Activated naive CD8-positive, alpha-beta T cell treated with anti-CD3 and anti-CD28 coated beads, Interleukin-2, amount 10 ng/mL, durations not matched to agents 7 days and 5 days (primary cell): ENCODE results near the gene SHLD3. TPM values are rescaled to one million over a fixed set of nuclear protein-coding genes. Genes with fewer than 3 reads are reported as not detected.
"Not testable (repeated sequence)": the region's sequence is repeated elsewhere in the genome, so short reads cannot be mapped to it uniquely, and the experiment has no call there.

Experiments
- ATAC-seq: fragments of 150-1000 bp; cut with Tn5 transposase; one replicate; pipeline ENCODE4 v1.10.0; 2021; ENCODE audit warnings: low read depth, moderate library complexity
- POLR2A ChIA-PET: fragments of 350-600 bp; sonication (Branson Sonifier 250); formaldehyde crosslinking; loops from one replicate; lab custom pipeline; 2021; ENCODE audit warnings: antibody characterized with exemption; lab: Charles Lee
- DNase-seq: peaks from one replicate; pipeline ENCODE4 v3.0.0; 2021
- H3K27ac Mint-ChIP-seq: one replicate; pipeline ENCODE4 v1.8.0; 2022; ENCODE audit warnings: mild to moderate bottlenecking, mixed read lengths
- H3K27me3 Mint-ChIP-seq: one replicate; pipeline ENCODE4 v1.8.0; 2022; ENCODE audit warnings: mild to moderate bottlenecking, moderate library complexity, mixed read lengths
- H3K36me3 Mint-ChIP-seq: one replicate; pipeline ENCODE4 v1.8.0; 2021; ENCODE audit warnings: mild to moderate bottlenecking, mixed read lengths
- H3K4me1 Mint-ChIP-seq: one replicate; pipeline ENCODE4 v1.8.0; 2021; ENCODE audit warnings: mixed read lengths
- H3K4me3 Mint-ChIP-seq: one replicate; pipeline ENCODE4 v1.8.0; 2022; ENCODE audit warnings: mild to moderate bottlenecking, moderate library complexity, mixed read lengths
- H3K9me3 Mint-ChIP-seq: one replicate; pipeline ENCODE4 v1.8.0; 2021; ENCODE audit warnings: mixed read lengths
- total RNA-seq, 2 experiments: library from RNA; stranded (reverse); gene quantifications; one replicate each; pipeline ENCODE4 v1.2.3, GENCODE V29; 2021

The SHLD3 gene
- 1 to 10 TPM; 4.3 to 4.4 TPM for total RNA-seq

GRCh38 chr5:65624571-65625555, at the start of gene SHLD3, which contains the start of gene TRAPPC13:
Gene SHLD3, plus strand, starts transcription at chr5:65625027. Its CDS starts 4,561 bp downstream, at chr5:65629588.
Gene TRAPPC13, plus strand, starts transcription at chr5:65625027. Its CDS starts 34 bp downstream, at chr5:65625061.
- POLR2A ChIA-PET, result interaction anchor here (0.6 to 3.0 kb wide), 5 partner anchors 17 to 1546 kb away, joined by 4 to 36 read pairs (median 5); partner anchors contain the start of genes CENPK, NLN, PPWD1 and SGTB
- H3K27ac Mint-ChIP-seq, result peak within 1 kb of the TSS; percentile 98
- H3K9me3 Mint-ChIP-seq, result no peaks in the 10 kb centered on the region
- peak; percentile 74 for DNase-seq
- H3K4me3 Mint-ChIP-seq, result peak within 1 kb of the TSS; percentile 97
- H3K27me3 Mint-ChIP-seq, result no peaks in the 10 kb centered on the region
- H3K4me1 Mint-ChIP-seq, result peaks cover 26% of the 10 kb centered on the region
- ATAC-seq, result peak; percentile 72
- H3K36me3 Mint-ChIP-seq, result peaks cover 9% of the 10 kb centered on the region

GRCh38 chr5:65577141-65577540, 47.7 kb upstream of the SHLD3 start:
- Mint-ChIP-seq H3K9me3 (no peaks in the 10 kb centered on the region), H3K36me3 (peaks cover 30% of the 10 kb centered on the region), H3K4me1 (peaks cover 10% of the 10 kb centered on the region), H3K4me3 (no peak overlapping the region), H3K27ac (no peak overlapping the region), H3K27me3 (no peaks in the 10 kb centered on the region)
- no peak for ATAC-seq
- POLR2A ChIA-PET, result no interaction called here
- no peak for DNase-seq

GRCh38 chr5:65588694-65589093, 36.1 kb upstream of the SHLD3 start:
- ATAC-seq (no peak), DNase-seq (no peak)
- peaks cover 2% of the 10 kb centered on the region for H3K4me1 Mint-ChIP-seq

GRCh38 chr5:65601761-65602160, 23.1 kb upstream of the SHLD3 start:
- peaks cover 69% of the 10 kb centered on the region for H3K36me3 Mint-ChIP-seq
- ATAC-seq, H3K27me3 Mint-ChIP-seq, POLR2A ChIA-PET, H3K4me3 Mint-ChIP-seq, H3K27ac Mint-ChIP-seq, DNase-seq, H3K4me1 Mint-ChIP-seq: not testable (repeated sequence)
- peaks cover 11% of the 10 kb centered on the region for H3K9me3 Mint-ChIP-seq

More at GRCh38 chr5:65588694-65589093, 36.1 kb upstream of the SHLD3 start:
- Mint-ChIP-seq H3K36me3 (peaks cover 20% of the 10 kb centered on the region), H3K27me3 (no peaks in the 10 kb centered on the region), H3K9me3 (no peaks in the 10 kb centered on the region), H3K4me3 (no peak overlapping the region), H3K27ac (no peak overlapping the region)
- POLR2A ChIA-PET, result interaction anchor here (0.7 kb wide), 1 partner anchor 485 kb away, joined by 3 read pairs; no protein-coding TSS in a partner anchor

GRCh38 chr5:65611524-65611923, 13.3 kb upstream of the SHLD3 start:
- ATAC-seq (no peak), DNase-seq (no peak)
- no peaks in the 10 kb centered on the region for H3K9me3 Mint-ChIP-seq
- no peaks in the 10 kb centered on the region for H3K4me1 Mint-ChIP-seq
- peaks cover under 1% of the 10 kb centered on the region for H3K27me3 Mint-ChIP-seq
- H3K36me3 Mint-ChIP-seq, result peaks cover 37% of the 10 kb centered on the region
- no peak overlapping the region for H3K27ac Mint-ChIP-seq
- POLR2A ChIA-PET, result no interaction called here
- H3K4me3 Mint-ChIP-seq, result no peak overlapping the region

GRCh38 chr5:65612298-65612907, 12.4 kb upstream of the SHLD3 start:
- Mint-ChIP-seq H3K4me3 (no peak overlapping the region), H3K9me3 (no peaks in the 10 kb centered on the region), H3K4me1 (no peaks in the 10 kb centered on the region), H3K36me3 (peaks cover 31% of the 10 kb centered on the region), H3K27ac (no peak overlapping the region), H3K27me3 (no peaks in the 10 kb centered on the region)
- no peak for DNase-seq
- POLR2A ChIA-PET, result no interaction called here
- no peak for ATAC-seq

GRCh38 chr5:65620021-65620420, 4.8 kb upstream of the SHLD3 start:
- Mint-ChIP-seq H3K9me3 (no peaks in the 10 kb centered on the region), H3K4me3 (no peak overlapping the region), H3K36me3 (peaks cover 12% of the 10 kb centered on the region), H3K4me1 (peaks cover 20% of the 10 kb centered on the region), H3K27me3 (no peaks in the 10 kb centered on the region), H3K27ac (no peak overlapping the region)
- no peak for DNase-seq
- POLR2A ChIA-PET, result no interaction called here
- ATAC-seq, result no peak

- DNase-seq, POLR2A ChIA-PET, H3K27ac Mint-ChIP-seq, ATAC-seq, H3K27me3 Mint-ChIP-seq, H3K36me3 Mint-ChIP-seq, H3K4me3 Mint-ChIP-seq, H3K9me3 Mint-ChIP-seq: not testable (repeated sequence)
- peaks cover 28% of the 10 kb centered on the region for H3K4me1 Mint-ChIP-seq
Observed at GRCh38 chr5:65621961-65622360, 2.9 kb upstream of the SHLD3 start.

GRCh38 chr5:65623482-65623881, 1.3 kb upstream of the SHLD3 start:
- H3K4me1 Mint-ChIP-seq, result peaks cover 29% of the 10 kb centered on the region
- DNase-seq, result no peak
- H3K4me3 Mint-ChIP-seq, result peak overlapping the region; percentile 97
- H3K36me3 Mint-ChIP-seq, result peaks cover 4% of the 10 kb centered on the region
- peak overlapping the region; percentile 98 for H3K27ac Mint-ChIP-seq
- no peaks in the 10 kb centered on the region for H3K27me3 Mint-ChIP-seq
- H3K9me3 Mint-ChIP-seq, result no peaks in the 10 kb centered on the region
- no peak for ATAC-seq
- POLR2A ChIA-PET, result interaction anchor here (1.2 to 3.0 kb wide), 3 partner anchors 16 to 98 kb away, joined by 4 to 36 read pairs (median 14); partner anchors contain the start of genes CENPK, NLN, PPWD1 and SGTB

GRCh38 chr5:65624025-65624570, 729 bp upstream of the SHLD3 start, which contains the start of gene TRIM23:
Gene TRIM23, minus strand, starts transcription at chr5:65624333. Its CDS starts 59 bp downstream, at chr5:65624274.
- Mint-ChIP-seq H3K27ac (peak within 1 kb of the TSS; percentile 98), H3K4me1 (peaks cover 27% of the 10 kb centered on the region), H3K4me3 (peak within 1 kb of the TSS; percentile 97), H3K36me3 (peaks cover 6% of the 10 kb centered on the region), H3K9me3 (no peaks in the 10 kb centered on the region), H3K27me3 (no peaks in the 10 kb centered on the region)
- POLR2A ChIA-PET, result interaction anchor here (0.6 to 3.0 kb wide), 5 partner anchors 16 to 1546 kb away, joined by 4 to 36 read pairs (median 5); partner anchors contain the start of genes CENPK, NLN, PPWD1 and SGTB
- peak; percentile 98 for ATAC-seq
- DNase-seq, result peak; percentile 88

- Mint-ChIP-seq H3K36me3 (peaks cover 10% of the 10 kb centered on the region), H3K27me3 (no peaks in the 10 kb centered on the region), H3K9me3 (no peaks in the 10 kb centered on the region), H3K4me3 (peak overlapping the region; percentile 97), H3K4me1 (peaks cover 26% of the 10 kb centered on the region), H3K27ac (peak overlapping the region; percentile 98)
- ATAC-seq (no peak), DNase-seq (no peak)
- POLR2A ChIA-PET, result interaction anchor here (2.5 to 3.0 kb wide), 2 partner anchors 63 to 96 kb away, joined by 14 to 36 read pairs; partner anchors contain the start of genes CENPK, NLN, PPWD1 and SGTB
Observed at GRCh38 chr5:65625743-65626142, 916 bp downstream of the SHLD3 start.

GRCh38 chr5:65630981-65631380, 6.2 kb downstream of the SHLD3 start:
- ATAC-seq (no peak), DNase-seq (no peak)
- Mint-ChIP-seq H3K27me3 (no peaks in the 10 kb centered on the region), H3K4me1 (peaks cover 14% of the 10 kb centered on the region), H3K4me3 (no peak overlapping the region), H3K36me3 (peaks cover 10% of the 10 kb centered on the region), H3K9me3 (no peaks in the 10 kb centered on the region), H3K27ac (no peak overlapping the region)
- POLR2A ChIA-PET, result no interaction called here

GRCh38 chr5:65640240-65640639, 15.4 kb downstream of the SHLD3 start:
- no peak overlapping the region for H3K27ac Mint-ChIP-seq
- H3K4me1 Mint-ChIP-seq, result no peaks in the 10 kb centered on the region
- no peak overlapping the region for H3K4me3 Mint-ChIP-seq
- POLR2A ChIA-PET, result no interaction called here
- peaks cover 3% of the 10 kb centered on the region for H3K9me3 Mint-ChIP-seq
- no peaks in the 10 kb centered on the region for H3K27me3 Mint-ChIP-seq
- no peak for ATAC-seq
- no peak for DNase-seq
- peaks cover 24% of the 10 kb centered on the region for H3K36me3 Mint-ChIP-seq
